C4-2B (cell line): ENCODE measurements around the gene CD44.

ENCODE experiments used
- CTCF ChIP-seq: fragments of 450-650 bp; conservative IDR thresholded peaks from 2 replicates; pipeline ENCODE4 v1.5.1; 2017; ENCODE audit warnings: mild to moderate bottlenecking
- ZFX ChIP-seq: fragments of 450-650 bp; IDR thresholded peaks from 2 replicates; pipeline ENCODE4 v1.6.1; 2017

- no peak for TF ChIP-seq CTCF
- no peak for TF ChIP-seq ZFX
Measured at GRCh38 chr11:35171226-35171625, 32.3 kb downstream of the CD44 start.
